B cell (primary cell): ENCODE data around the gene CYS1. TPM values are rescaled to one million over a fixed set of nuclear protein-coding genes. Genes with fewer than 3 reads are reported as not detected.

Source experiments
- ATAC-seq: fragments of 200-7000 bp; cut with Tn5 transposase; one replicate; pipeline ENCODE4 v1.10.0; 2021; ENCODE audit warnings: low read depth, mild to moderate bottlenecking, moderate number of reproducible peaks, moderate library complexity
- CTCF ChIA-PET: fragments of 350-600 bp; sonication (Branson Sonifier 250); formaldehyde crosslinking; loops from one replicate; lab custom pipeline; 2021; ENCODE audit warnings: antibody characterized with exemption, inconsistent platforms; lab: Charles Lee
- POLR2A ChIA-PET: fragments of 350-600 bp; sonication (Branson Sonifier 250); formaldehyde crosslinking; loops from one replicate; lab custom pipeline; 2021; ENCODE audit warnings: antibody characterized with exemption; lab: Charles Lee
- DNase-seq: peaks from one replicate; pipeline ENCODE4 v3.0.0; 2013
- H2AFZ ChIP-seq: 2 replicates; pipeline ENCODE4 v1.6.1; 2012; ENCODE audit warnings: mild to moderate bottlenecking, low read depth, low read length; ENCODE audit not compliant: insufficient read depth, poor library complexity, severe bottlenecking
- H3K27ac ChIP-seq, 2 donors: 1 replicate in 1 of 2; 2 replicates in 1 of 2; pipeline ENCODE4 v1.5.1; 2012 to 2013; ENCODE audit warnings: low read length in 2 of 2, mild to moderate bottlenecking in 2 of 2, moderate library complexity in 1 of 2
- H3K27me3 ChIP-seq, 4 experiments: fragments of 200-600 bp in 1 of 4; sonication (generic) in 1 of 4; replicated peaks in 1 of 4; 1 replicate in 2 of 4; 2 replicates in 2 of 4; pipeline versions ENCODE4 v1.6.1 to v1.7.0; 2013 to 2016; ENCODE audit warnings: low read length in 3 of 4, mild to moderate bottlenecking in 2 of 4, mixed read lengths in 1 of 4, moderate library complexity in 1 of 4; ENCODE audit not compliant: insufficient read depth in 4 of 4, control insufficient read depth in 3 of 4; ENCODE audit errors: control extremely low read depth in 1 of 4
- H3K36me3 ChIP-seq, 2 experiments: replicated peaks in 1 of 2; 1 replicate in 1 of 2; 2 replicates in 1 of 2; pipeline versions ENCODE4 v1.6.1 to v1.7.1; 2013; ENCODE audit warnings: low read length in 1 of 2; ENCODE audit not compliant: insufficient read depth in 2 of 2, control insufficient read depth in 1 of 2; ENCODE audit errors: control extremely low read depth in 1 of 2, extremely low read depth in 1 of 2
- H3K4me1 ChIP-seq, 2 donors: fragments of 200-600 bp in 1 of 2; sonication (generic) in 1 of 2; 1 replicate in 1 of 2; 2 replicates in 1 of 2; pipeline versions ENCODE4 v1.5.1 to v1.6.1; 2013 to 2017; ENCODE audit warnings: low read length in 2 of 2; ENCODE audit not compliant: control insufficient read depth in 2 of 2, insufficient read depth in 2 of 2
- H3K4me2 ChIP-seq: replicated peaks from 2 replicates; pipeline ENCODE3; 2012; ENCODE audit warnings: mild to moderate bottlenecking, low read depth, low read length; ENCODE audit not compliant: poor library complexity, severe bottlenecking
- H3K4me3 ChIP-seq, 5 experiments: fragments of 200-600 bp in 1 of 5; sonication (generic) in 1 of 5; 1 replicate in 3 of 5; 2 replicates in 2 of 5; pipeline versions ENCODE4 v1.5.1 to v1.7.0; 2011 to 2016; ENCODE audit warnings: low read length in 4 of 5, mild to moderate bottlenecking in 4 of 5, low read depth in 2 of 5, control low read depth in 1 of 5, moderate library complexity in 1 of 5; ENCODE audit not compliant: insufficient read depth in 1 of 5; ENCODE audit errors: control extremely low read depth in 1 of 5, extremely low read depth in 1 of 5
- H3K79me2 ChIP-seq: fragments of 200-600 bp; sonication (generic); one replicate; pipeline ENCODE4 v1.6.0; 2016; ENCODE audit warnings: low read length; ENCODE audit not compliant: control insufficient read depth, insufficient read depth
- H3K9ac ChIP-seq: fragments of 200-600 bp; sonication (generic); 2 replicates; pipeline ENCODE4 v1.6.1; 2017; ENCODE audit warnings: mild to moderate bottlenecking, low read length, moderate library complexity
- H3K9me3 ChIP-seq, 3 donors: one replicate each; pipeline versions ENCODE4 v1.6.1 to v1.7.1; 2013; ENCODE audit warnings: low read length in 2 of 3; ENCODE audit not compliant: control insufficient read depth in 2 of 3, insufficient read depth in 1 of 3; ENCODE audit errors: control extremely low read depth in 1 of 3
- H4K20me1 ChIP-seq: 2 replicates; pipeline ENCODE4 v1.6.0; 2012; ENCODE audit warnings: mild to moderate bottlenecking, low read length; ENCODE audit not compliant: insufficient read depth, control insufficient read depth, poor library complexity, severe bottlenecking
- H3K27ac Mint-ChIP-seq: one replicate; pipeline ENCODE4 v1.8.0; 2021; ENCODE audit warnings: mixed read lengths
- H3K27me3 Mint-ChIP-seq: one replicate; pipeline ENCODE4 v1.8.0; 2021; ENCODE audit warnings: mixed read lengths
- H3K4me1 Mint-ChIP-seq: one replicate; pipeline ENCODE4 v1.8.0; 2021; ENCODE audit warnings: mixed read lengths
- H3K4me3 Mint-ChIP-seq: one replicate; pipeline ENCODE4 v1.8.0; 2021; ENCODE audit warnings: mixed read lengths
- H3K9me3 Mint-ChIP-seq: one replicate; pipeline ENCODE4 v1.8.0; 2022; ENCODE audit warnings: mixed read lengths; ENCODE audit not compliant: insufficient read depth
- EZH2 ChIP-seq: IDR thresholded peaks from 2 replicates; pipeline ENCODE4 v1.6.1; 2012; ENCODE audit warnings: borderline replicate concordance, low read depth, mild to moderate bottlenecking, moderate library complexity, low read length; ENCODE audit not compliant: insufficient read depth, poor library complexity, severe bottlenecking
- WGBS: methylation state at CpG from one replicate; pipeline ENCODE4 v1.1.5; 2013; ENCODE audit warnings: missing lambda C conversion rate; ENCODE audit not compliant: insufficient coverage; 5-methylcytosine and 5-hydroxymethylcytosine counted together
- intact Hi-C: fragments of 100-400 bp; cut with micrococcal nuclease; formaldehyde crosslinking; loops from one replicate; pipeline ENCODE4 v1.10.0; 2022
- polyA plus RNA-seq: library from polyadenylated mRNA; depleted of rRNA; stranded (reverse); fragments of >200 nt; gene quantifications from 2 replicates; pipeline ENCODE4 v1.2.3, GENCODE V29; 2012
- total RNA-seq, 2 donors: library from RNA; stranded (reverse); fragments of 120-200 nt in 1 of 2; gene quantifications; 1 replicate in 1 of 2; 2 replicates in 1 of 2; pipeline versions ENCODE4 v1.2.3 to v1.2.4, GENCODE V29; 2013 to 2022
- TF ChIP-seq, protein P1 (sequence below): fragments of 200-600 bp; IDR thresholded peaks from one replicate; pipeline ENCODE4 v1.8.0; 2022; ENCODE audit warnings: antibody characterized with exemption, mild to moderate bottlenecking

The CYS1 gene
- total and polyA plus RNA-seq, 2 donors (not counting 1 experiment from before 2014, with no cell fraction given): not detected

DNA sequence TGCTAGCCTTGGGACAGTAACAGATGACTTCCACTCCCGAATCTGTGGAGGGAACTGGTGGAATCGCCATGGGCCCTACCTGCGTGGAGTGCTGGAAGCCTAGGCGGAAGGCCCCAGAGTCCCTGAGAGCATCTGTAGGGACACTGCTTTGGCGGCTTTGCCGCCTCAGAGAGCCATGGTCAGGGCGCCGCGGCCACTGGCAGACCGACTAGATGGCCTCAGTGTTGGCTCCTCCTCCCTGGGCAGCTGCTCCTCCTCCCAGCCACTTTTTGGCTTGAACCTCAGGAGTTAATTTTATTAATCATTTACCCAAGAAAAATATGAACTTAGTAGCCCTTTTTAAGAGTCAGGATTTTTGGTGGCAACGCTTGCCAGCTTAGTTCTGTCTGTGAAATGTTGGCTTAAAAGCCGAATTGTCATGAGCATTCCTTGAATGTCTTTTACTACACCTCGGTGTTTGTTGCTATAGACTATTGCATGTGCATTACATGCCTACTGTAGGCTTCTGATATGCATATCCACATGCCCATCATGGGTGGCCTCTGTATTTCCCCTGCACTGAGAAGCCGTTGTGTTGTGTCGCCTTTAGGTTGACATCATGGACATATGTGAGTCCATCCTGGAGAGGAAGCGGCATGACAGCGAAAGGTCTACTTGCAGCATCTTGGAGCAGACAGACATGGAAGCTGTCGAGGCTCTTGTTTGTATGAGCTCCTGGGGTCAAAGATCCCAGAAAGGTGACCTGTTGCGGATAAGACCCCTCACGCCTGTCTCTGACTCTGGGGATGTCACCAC lies 34.5 kb downstream of the CYS1 start:
- Mint-ChIP-seq H3K27ac (peak overlapping the region; percentile 75), H3K4me1 (peaks cover 25% of the 10 kb centered on the region), H3K9me3 (no peaks in the 10 kb centered on the region), H3K27me3 (no peaks in the 10 kb centered on the region), H3K4me3 (peak overlapping the region; percentile 62)
- CTCF ChIA-PET: interaction anchor here (1.4 to 12.6 kb wide), 8 partner anchors 9 to 246 kb away, joined by 3 to 319 read pairs (median 39); no protein-coding TSS in a partner anchor
- H3K27me3 ChIP-seq: no peaks in the 10 kb centered on the region
- POLR2A ChIA-PET: interaction anchor here (1.4 to 2.8 kb wide), 2 partner anchors 16 to 61 kb away, joined by 4 to 16 read pairs; no protein-coding TSS in a partner anchor
- H4K20me1 ChIP-seq: peaks cover 23% of the 10 kb centered on the region
- H3K9ac ChIP-seq: no peak overlapping the region
- H3K36me3 ChIP-seq: peaks cover 0 to 38% of the 10 kb centered on the region in 2 experiments
- TF ChIP-seq, protein P1, sequence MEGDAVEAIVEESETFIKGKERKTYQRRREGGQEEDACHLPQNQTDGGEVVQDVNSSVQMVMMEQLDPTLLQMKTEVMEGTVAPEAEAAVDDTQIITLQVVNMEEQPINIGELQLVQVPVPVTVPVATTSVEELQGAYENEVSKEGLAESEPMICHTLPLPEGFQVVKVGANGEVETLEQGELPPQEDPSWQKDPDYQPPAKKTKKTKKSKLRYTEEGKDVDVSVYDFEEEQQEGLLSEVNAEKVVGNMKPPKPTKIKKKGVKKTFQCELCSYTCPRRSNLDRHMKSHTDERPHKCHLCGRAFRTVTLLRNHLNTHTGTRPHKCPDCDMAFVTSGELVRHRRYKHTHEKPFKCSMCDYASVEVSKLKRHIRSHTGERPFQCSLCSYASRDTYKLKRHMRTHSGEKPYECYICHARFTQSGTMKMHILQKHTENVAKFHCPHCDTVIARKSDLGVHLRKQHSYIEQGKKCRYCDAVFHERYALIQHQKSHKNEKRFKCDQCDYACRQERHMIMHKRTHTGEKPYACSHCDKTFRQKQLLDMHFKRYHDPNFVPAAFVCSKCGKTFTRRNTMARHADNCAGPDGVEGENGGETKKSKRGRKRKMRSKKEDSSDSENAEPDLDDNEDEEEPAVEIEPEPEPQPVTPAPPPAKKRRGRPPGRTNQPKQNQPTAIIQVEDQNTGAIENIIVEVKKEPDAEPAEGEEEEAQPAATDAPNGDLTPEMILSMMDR: no peak
- no peak for TF ChIP-seq EZH2
- peak overlapping the region in 1 of 2 donors; percentile 12 for H3K27ac ChIP-seq
- H3K79me2 ChIP-seq: peaks cover 11% of the 10 kb centered on the region
- no peak for ATAC-seq
- peaks cover 0 to 20% (median 0%) of the 10 kb centered on the region in 3 donors for H3K9me3 ChIP-seq
- WGBS: 93% methylated on average over 17 of the region's 20 CpGs
- intact Hi-C loops: loop anchor here (10.0 kb wide), 2 partner anchors 1109 to 1211 kb away; partner anchors contain the start of genes KIDINS220 and SLC66A3
- no peak for DNase-seq
- no peak overlapping the region for H3K4me2 ChIP-seq
- no peak overlapping the region for H3K4me3 ChIP-seq
- H3K4me1 ChIP-seq: peaks cover 12 to 20% of the 10 kb centered on the region in 2 donors
- H2AFZ ChIP-seq: no peak overlapping the region
